HEK293T (cell line): ENCODE results near the gene RAB8B.

Experiments used
- CTCF ChIA-PET: fragments of 350-600 bp; formaldehyde crosslinking; extraction: SDS; loops from one replicate; lab custom pipeline; 2021; ENCODE audit warnings: antibody characterized with exemption, inconsistent platforms; lab: Yijun Ruan, JAX
- POLR2A ChIA-PET: fragments of 350-600 bp; formaldehyde crosslinking; extraction: SDS; loops from one replicate; lab custom pipeline; 2020; ENCODE audit warnings: antibody characterized with exemption, inconsistent platforms; lab: Yijun Ruan, JAX
- DNase-seq: peaks from one replicate; pipeline ENCODE4 v3.0.0; 2012; ENCODE audit warnings: mixed read lengths; ENCODE audit errors: extremely low spot score
- ARNT ChIP-seq: fragments of 450-650 bp; IDR thresholded peaks from 2 replicates; pipeline ENCODE4 v1.6.1; 2017; ENCODE audit warnings: mild to moderate bottlenecking
- BHLHE40 ChIP-seq: fragments of 450-650 bp; IDR thresholded peaks from 2 replicates; pipeline ENCODE4 v1.6.1; 2016; ENCODE audit warnings: mild to moderate bottlenecking, moderate library complexity, borderline replicate concordance
- CTBP1 ChIP-seq: fragments of 450-650 bp; IDR thresholded peaks from 2 replicates; pipeline ENCODE4 v1.6.1; 2016; ENCODE audit warnings: borderline replicate concordance
- ELF4 ChIP-seq: fragments of 450-650 bp; IDR thresholded peaks from 2 replicates; pipeline ENCODE4 v1.6.1; 2017; ENCODE audit warnings: antibody characterized with exemption
- FOXA1 ChIP-seq: fragments of 450-650 bp; IDR thresholded peaks from 2 replicates; pipeline ENCODE4 v1.6.1; 2016; ENCODE audit warnings: mild to moderate bottlenecking
- FOXK2 ChIP-seq: fragments of 450-650 bp; IDR thresholded peaks from 2 replicates; pipeline ENCODE4 v1.6.1; 2016; ENCODE audit warnings: mild to moderate bottlenecking
- FOXM1 ChIP-seq: fragments of 450-650 bp; IDR thresholded peaks from 2 replicates; pipeline ENCODE4 v1.6.1; 2017; ENCODE audit warnings: mild to moderate bottlenecking, borderline replicate concordance
- HDGF ChIP-seq: fragments of 450-650 bp; IDR thresholded peaks from 2 replicates; pipeline ENCODE4 v1.6.1; 2017; ENCODE audit warnings: antibody characterized with exemption, borderline replicate concordance
- L3MBTL2 ChIP-seq: fragments of 450-650 bp; conservative IDR thresholded peaks from 2 replicates; pipeline ENCODE4 v1.6.1; 2016; ENCODE audit warnings: mild to moderate bottlenecking
- LEF1 ChIP-seq: fragments of 450-650 bp; IDR thresholded peaks from 2 replicates; pipeline ENCODE4 v1.6.1; 2017; ENCODE audit warnings: mild to moderate bottlenecking, borderline replicate concordance
- NFRKB ChIP-seq: fragments of 450-650 bp; IDR thresholded peaks from 2 replicates; pipeline ENCODE4 v1.6.1; 2016; ENCODE audit warnings: mild to moderate bottlenecking, moderate library complexity
- PKNOX1 ChIP-seq: fragments of 450-650 bp; IDR thresholded peaks from 2 replicates; pipeline ENCODE4 v1.6.1; 2016
- SP1 ChIP-seq: fragments of 450-650 bp; IDR thresholded peaks from 2 replicates; pipeline ENCODE4 v1.6.1; 2017
- SUZ12 ChIP-seq: fragments of 450-650 bp; IDR thresholded peaks from 2 replicates; pipeline ENCODE4 v1.6.1; 2016; ENCODE audit warnings: mild to moderate bottlenecking
- TARDBP ChIP-seq: fragments of 450-650 bp; IDR thresholded peaks from 2 replicates; pipeline ENCODE4 v1.6.1; 2016
- ZNF384 ChIP-seq: fragments of 450-650 bp; IDR thresholded peaks from 2 replicates; pipeline ENCODE4 v1.6.1; 2016

The RAB8B gene

DNA sequence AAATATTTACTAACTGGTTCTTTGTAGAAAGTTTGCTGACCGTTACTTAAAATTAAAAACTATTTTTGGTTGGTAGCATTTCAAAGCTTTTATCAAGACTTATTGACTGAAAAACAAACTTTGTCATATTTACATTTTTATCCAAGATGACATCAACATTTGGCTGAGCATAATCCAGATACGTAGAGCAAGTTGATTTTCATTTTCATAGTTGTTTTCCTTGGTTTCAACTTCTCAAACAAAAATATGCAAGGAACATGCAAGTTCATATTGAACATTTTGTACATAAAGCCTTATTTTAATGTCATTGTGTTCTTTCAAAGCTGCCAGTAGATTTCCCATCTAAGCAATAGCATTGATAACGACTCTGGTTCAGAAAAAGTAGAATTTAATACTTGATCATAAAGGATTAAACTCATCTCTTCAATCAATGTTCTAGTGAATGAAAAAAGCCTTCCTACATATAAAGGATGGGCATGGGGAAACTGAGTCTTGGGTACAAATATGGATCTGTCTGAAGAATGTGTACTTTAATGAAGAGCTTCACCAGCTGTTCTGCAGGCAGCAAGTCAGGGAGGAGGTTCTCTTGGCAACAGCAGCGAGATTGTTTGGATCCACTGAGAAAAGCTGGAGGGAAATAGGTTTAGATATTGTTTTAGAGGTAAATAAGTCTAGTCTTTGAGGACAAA, 5.6 kb downstream of the RAB8B start:
- no peak for DNase-seq
- ChIA-PET POLR2A (interaction anchor here (0.8 kb wide), 1 partner anchor 38 kb away, joined by 3 read pairs; the partner anchor contains the start of gene RPS27L), CTCF (interaction anchor here (0.6 kb wide), 1 partner anchor 1195 kb away, joined by 3 read pairs; no protein-coding TSS in a partner anchor)
- no peak for TF ChIP-seq NFRKB
- TF ChIP-seq SUZ12 = no peak
- no peak for TF ChIP-seq LEF1
- no peak for TF ChIP-seq PKNOX1
- no peak for TF ChIP-seq FOXA1
- TF ChIP-seq SP1 = no peak
- TF ChIP-seq BHLHE40 = no peak
- TF ChIP-seq FOXM1 = no peak
- TF ChIP-seq TARDBP = no peak
- no peak for TF ChIP-seq CTBP1
- TF ChIP-seq ELF4 = no peak
- TF ChIP-seq HDGF = no peak
- no peak for TF ChIP-seq L3MBTL2
- no peak for TF ChIP-seq FOXK2
- TF ChIP-seq ZNF384 = no peak
- TF ChIP-seq ARNT = no peak

DNA sequence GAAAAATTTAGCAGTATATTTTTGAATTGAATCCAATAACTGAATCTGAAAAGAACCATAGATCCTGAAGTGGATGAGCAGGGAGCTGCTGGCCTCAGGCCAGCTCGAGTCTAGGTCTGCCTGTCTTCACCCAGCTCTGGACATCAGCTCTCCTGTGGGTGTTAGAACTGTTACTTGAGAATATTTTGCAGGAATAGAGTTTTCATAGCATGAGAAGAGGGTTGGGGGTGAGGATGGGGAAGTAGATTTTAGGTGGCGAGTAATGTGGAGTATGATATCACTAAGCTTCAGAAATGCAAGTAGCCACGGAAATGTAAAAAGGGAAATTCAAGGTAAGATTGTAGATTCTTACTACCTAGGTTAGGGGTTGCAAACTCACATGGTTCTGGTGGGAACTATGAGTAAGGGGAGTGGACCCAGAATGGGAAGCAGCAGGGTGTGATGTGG, 6.2 kb downstream of the RAB8B start:
- no peak for DNase-seq
- TF ChIP-seq HDGF (no peak), BHLHE40 (no peak), FOXM1 (no peak), FOXK2 (no peak), ZNF384 (no peak), NFRKB (no peak), SP1 (no peak), L3MBTL2 (no peak), SUZ12 (no peak), LEF1 (no peak), FOXA1 (no peak)
- ChIA-PET POLR2A (no interaction called here), CTCF (interaction anchor here (0.6 kb wide), 1 partner anchor 1195 kb away, joined by 3 read pairs; no protein-coding TSS in a partner anchor)

- POLR2A ChIA-PET = no interaction called here
- CTCF ChIA-PET = no interaction called here
- DNase-seq = no peak
- no peak for TF ChIP-seq FOXM1
- TF ChIP-seq SUZ12 = no peak
- no peak for TF ChIP-seq L3MBTL2
- no peak for TF ChIP-seq ELF4
- no peak for TF ChIP-seq NFRKB
- TF ChIP-seq LEF1 = no peak
- no peak for TF ChIP-seq PKNOX1
- TF ChIP-seq ARNT = no peak
- TF ChIP-seq TARDBP = no peak
Observed at GRCh38 chr15:63196842-63197241, 7.4 kb downstream of the RAB8B start.

GRCh38 chr15:63197626-63198025, 8.2 kb downstream of the RAB8B start:
- ChIA-PET CTCF (no interaction called here), POLR2A (interaction anchor here (1.6 kb wide), 1 partner anchor 9 kb away, joined by 6 read pairs; the partner anchor contains the start of gene RAB8B)
- no peak for DNase-seq
- TF ChIP-seq PKNOX1 (no peak), HDGF (no peak), SUZ12 (no peak), FOXA1 (no peak), LEF1 (no peak), L3MBTL2 (no peak), TARDBP (no peak), ARNT (no peak)

- no peak for DNase-seq
- TF ChIP-seq TARDBP = no peak
- TF ChIP-seq LEF1 = no peak
- no peak for TF ChIP-seq FOXA1
- no peak for TF ChIP-seq CTBP1
- TF ChIP-seq ELF4 = no peak
- ChIA-PET CTCF (no interaction called here), POLR2A (interaction anchor here (1.6 kb wide), 1 partner anchor 10 kb away, joined by 6 read pairs; the partner anchor contains the start of gene RAB8B)
Observed at GRCh38 chr15:63198371-63199250, 9.2 kb downstream of the RAB8B start.
